ENCODE results near the gene ANKAR. TPM values are rescaled to one million over a fixed set of nuclear protein-coding genes. Genes with fewer than 3 reads are reported as not detected.
A peak's percentile ranks its signal among the peaks of the same experiment; 100 is the strongest.
"Not testable (repeated sequence)": the region's sequence is repeated elsewhere in the genome, so short reads cannot be mapped to it uniquely, and the experiment has no call there.

The ANKAR gene
- total RNA-seq, 6 experiments from 2014 or later = 1.4 to 2.2 (median 1.7) TPM

DNA sequence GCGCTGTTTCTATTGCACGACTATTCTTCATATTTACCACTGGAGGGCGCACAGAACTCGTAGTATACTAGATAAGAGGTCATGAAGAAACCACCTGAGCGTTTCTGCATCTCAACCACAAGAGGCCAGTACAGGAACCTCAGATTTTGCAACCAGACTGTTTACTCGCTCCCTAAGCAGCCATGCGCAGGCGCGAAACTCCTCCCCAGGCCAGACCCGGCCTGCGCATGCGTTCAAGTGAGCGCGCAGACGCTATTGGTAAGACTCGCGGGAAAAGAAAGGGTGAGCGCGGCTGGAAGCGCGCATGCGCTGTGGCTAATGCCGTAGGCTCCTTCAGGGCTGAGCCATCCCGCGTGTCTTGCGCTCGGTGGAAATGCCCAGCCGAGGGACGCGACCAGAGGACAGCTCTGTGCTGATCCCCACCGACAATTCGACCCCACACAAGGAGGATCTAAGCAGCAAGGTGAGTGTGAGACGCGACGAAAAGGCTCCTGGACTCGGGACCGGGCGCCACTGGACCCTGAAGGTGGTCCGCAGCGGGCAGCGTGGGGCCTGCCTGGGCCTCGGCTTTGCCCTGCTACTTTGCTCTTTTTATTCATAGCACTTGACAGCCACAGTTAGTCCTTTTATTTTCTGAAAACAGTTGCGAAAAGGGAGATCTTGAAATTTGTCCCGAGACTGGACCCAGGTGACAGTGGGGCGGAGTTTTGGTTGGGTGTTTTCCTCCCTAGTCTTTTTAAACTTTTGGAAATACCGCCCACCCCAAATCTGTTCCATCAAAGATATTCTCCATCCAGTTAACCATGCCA is 13.1 kb upstream of the ANKAR start, which contains the start of gene ASNSD1:
ASNSD1 (plus strand) TSS at position 312 of the 809 bp plus-strand sequence. CDS start 4,674 bp downstream, outside the sequence.
- no peaks in the 10 kb centered on the region; the same call in 1 of the 2 replicates for H3K36me3 Mint-ChIP-seq (ENCODE audit: low read depth)
- TF ChIP-seq, protein P1, sequence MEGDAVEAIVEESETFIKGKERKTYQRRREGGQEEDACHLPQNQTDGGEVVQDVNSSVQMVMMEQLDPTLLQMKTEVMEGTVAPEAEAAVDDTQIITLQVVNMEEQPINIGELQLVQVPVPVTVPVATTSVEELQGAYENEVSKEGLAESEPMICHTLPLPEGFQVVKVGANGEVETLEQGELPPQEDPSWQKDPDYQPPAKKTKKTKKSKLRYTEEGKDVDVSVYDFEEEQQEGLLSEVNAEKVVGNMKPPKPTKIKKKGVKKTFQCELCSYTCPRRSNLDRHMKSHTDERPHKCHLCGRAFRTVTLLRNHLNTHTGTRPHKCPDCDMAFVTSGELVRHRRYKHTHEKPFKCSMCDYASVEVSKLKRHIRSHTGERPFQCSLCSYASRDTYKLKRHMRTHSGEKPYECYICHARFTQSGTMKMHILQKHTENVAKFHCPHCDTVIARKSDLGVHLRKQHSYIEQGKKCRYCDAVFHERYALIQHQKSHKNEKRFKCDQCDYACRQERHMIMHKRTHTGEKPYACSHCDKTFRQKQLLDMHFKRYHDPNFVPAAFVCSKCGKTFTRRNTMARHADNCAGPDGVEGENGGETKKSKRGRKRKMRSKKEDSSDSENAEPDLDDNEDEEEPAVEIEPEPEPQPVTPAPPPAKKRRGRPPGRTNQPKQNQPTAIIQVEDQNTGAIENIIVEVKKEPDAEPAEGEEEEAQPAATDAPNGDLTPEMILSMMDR (IDR thresholded peaks at IDR 0.05) = peak; percentile 96
- no peak within 1 kb of the TSS for H3K4me3 Mint-ChIP-seq
- H3K9me3 Mint-ChIP-seq = no peaks in the 10 kb centered on the region
- peak; percentile 100 for DNase-seq
- no peaks in the 10 kb centered on the region for H3K27me3 Mint-ChIP-seq (ENCODE audit: insufficient read depth)
- H3K27ac Mint-ChIP-seq = no peak within 1 kb of the TSS
- peaks cover 22% of the 10 kb centered on the region for H3K4me1 Mint-ChIP-seq (ENCODE audit: low read depth)

DNA sequence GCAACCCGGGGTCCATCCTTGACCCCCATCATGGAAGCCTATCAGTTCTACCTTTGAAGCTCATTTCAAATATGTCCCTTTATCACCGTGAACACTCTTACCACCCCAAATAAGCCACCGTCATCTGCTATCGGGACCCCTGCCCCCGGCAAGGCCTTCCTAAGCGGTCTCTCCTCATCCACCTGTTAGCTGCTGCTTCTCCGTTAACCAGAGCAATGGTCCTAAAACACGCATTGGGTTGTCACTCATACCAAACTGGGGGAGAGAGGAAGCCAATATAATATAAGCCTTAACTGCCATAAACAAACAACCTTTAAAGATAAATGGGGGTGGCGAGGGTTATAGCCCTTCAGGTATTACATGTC is 12.5 kb upstream of the ANKAR start:
- Mint-ChIP-seq H3K27me3 (ENCODE audit: insufficient read depth) (no peaks in the 10 kb centered on the region), H3K36me3 (ENCODE audit: low read depth) (no peaks in the 10 kb centered on the region; the same call in 1 of the 2 replicates), H3K4me1 (ENCODE audit: low read depth) (peaks cover 22% of the 10 kb centered on the region), H3K4me3 (no peak overlapping the region), H3K9me3 (no peaks in the 10 kb centered on the region), H3K27ac (no peak overlapping the region)
- TF ChIP-seq, protein P1 (IDR thresholded peaks at IDR 0.05) = no peak
- DNase-seq = no peak

DNA sequence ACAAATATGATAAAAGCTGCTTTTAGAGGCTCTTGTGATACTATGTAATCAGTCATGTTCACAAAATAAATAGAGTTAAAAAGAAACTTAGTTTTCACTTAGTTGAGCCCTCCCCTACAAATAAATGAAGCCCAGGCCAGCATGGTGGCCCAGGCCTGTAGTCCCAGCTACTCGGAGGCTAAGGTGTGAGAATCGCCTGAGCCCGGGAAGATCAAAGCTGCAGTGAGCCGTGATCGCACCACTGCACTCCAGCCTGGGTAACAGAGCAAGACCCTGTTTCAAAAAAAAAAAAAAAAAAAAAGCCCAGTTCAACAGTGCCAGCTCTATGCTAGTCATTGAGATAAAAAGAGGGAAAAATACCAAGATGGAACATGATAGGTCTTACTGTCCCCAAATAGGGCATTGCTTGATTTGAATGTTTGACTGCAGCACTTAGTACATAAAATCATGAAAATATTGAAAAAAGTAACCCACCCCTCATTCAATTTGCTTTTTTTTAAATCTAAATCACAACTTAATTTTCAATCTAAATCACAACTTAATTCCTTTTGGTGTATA is 11.7 kb upstream of the ANKAR start:
- peaks cover 22% of the 10 kb centered on the region for H3K4me1 Mint-ChIP-seq (ENCODE audit: low read depth)
- H3K4me3 Mint-ChIP-seq = no peak overlapping the region
- no peaks in the 10 kb centered on the region for H3K27me3 Mint-ChIP-seq (ENCODE audit: insufficient read depth)
- H3K27ac Mint-ChIP-seq = no peak overlapping the region
- H3K36me3 Mint-ChIP-seq (ENCODE audit: low read depth) = peaks cover 4% of the 10 kb centered on the region; the same call in 1 of the 2 replicates
- no peaks in the 10 kb centered on the region for H3K9me3 Mint-ChIP-seq
- TF ChIP-seq, protein P1 (IDR thresholded peaks at IDR 0.05) = no peak
- DNase-seq = no peak

DNA sequence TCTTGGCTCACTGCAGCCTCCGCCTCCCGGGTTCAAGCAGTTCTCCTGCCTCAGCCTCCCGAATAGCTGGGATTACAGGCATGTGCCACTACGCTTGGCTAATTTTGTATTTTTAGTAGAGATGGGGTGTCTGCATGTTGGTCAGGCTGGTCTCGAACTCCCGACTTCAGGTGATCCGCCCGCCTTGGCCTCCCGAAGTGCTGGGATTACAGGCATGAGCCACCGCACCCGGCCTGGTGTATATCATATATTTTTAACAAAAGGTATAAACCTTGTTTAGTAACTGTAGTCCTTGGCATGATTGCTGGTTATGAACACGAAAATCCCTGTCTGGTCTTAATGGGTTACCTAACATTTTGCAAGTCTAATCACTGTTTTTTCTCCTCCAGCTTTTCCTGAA is 11.2 kb upstream of the ANKAR start:
- not testable (repeated sequence) for H3K27ac Mint-ChIP-seq; H3K27me3 Mint-ChIP-seq (ENCODE audit: insufficient read depth); DNase-seq; H3K36me3 Mint-ChIP-seq (ENCODE audit: low read depth); H3K9me3 Mint-ChIP-seq
- Mint-ChIP-seq H3K4me3 (peak overlapping the region; percentile 36; the same call in 1 of the 2 replicates), H3K4me1 (ENCODE audit: low read depth) (peaks cover 22% of the 10 kb centered on the region)

DNA sequence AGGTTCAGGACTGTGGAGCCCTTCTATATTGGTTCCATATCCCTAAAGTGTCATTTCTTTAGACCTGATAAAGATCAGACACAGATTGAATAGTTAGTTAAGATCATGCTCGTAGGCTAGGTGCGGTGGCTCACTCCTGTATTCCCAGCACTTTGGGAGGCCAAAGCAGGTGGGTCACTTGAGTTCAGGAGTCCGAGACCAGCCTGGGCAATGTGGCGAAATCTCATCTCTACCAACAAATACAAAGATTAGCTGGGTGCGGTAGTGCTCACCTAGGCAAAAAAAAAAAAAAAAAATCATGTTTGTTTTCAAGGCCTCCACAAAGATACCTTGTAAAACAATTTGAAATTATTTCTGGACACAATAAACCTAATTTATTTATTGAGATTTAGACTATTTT is 4.6 kb upstream of the ANKAR start:
- Mint-ChIP-seq H3K4me3 (no peak overlapping the region), H3K4me1 (ENCODE audit: low read depth) (peaks cover 15% of the 10 kb centered on the region), H3K27me3 (ENCODE audit: insufficient read depth) (no peaks in the 10 kb centered on the region; the same call in 1 of the 2 replicates), H3K36me3 (ENCODE audit: low read depth) (peaks cover 6% of the 10 kb centered on the region; the same call in 1 of the 2 replicates), H3K9me3 (no peaks in the 10 kb centered on the region), H3K27ac (no peak overlapping the region)
- DNase-seq = no peak
- TF ChIP-seq, protein P1 (IDR thresholded peaks at IDR 0.05) = no peak

Data from HFFc6 (cell line).